Left lung (tissue), 10 donors: ENCODE results near the gene ANKDD1B. TPM values are rescaled to one million over a fixed set of nuclear protein-coding genes. Genes with fewer than 3 reads are reported as not detected.

ENCODE experiments used
- ATAC-seq: fragments of 200-7000 bp; cut with Tn5 transposase; one replicate; pipeline ENCODE4 v1.9.1; 2020; ENCODE audit warnings: moderate library complexity
- DNase-seq, 4 donors: peaks; one replicate each; pipeline ENCODE4 v3.0.0-alpha.2; 2013 to 2020
- H3K27ac ChIP-seq, 2 donors: fragments of 200-600 bp; sonication (generic) in 1 of 2; one replicate each; pipeline versions ENCODE4 v1.5.0 to v1.8.0; 2020 to 2021
- H3K27me3 ChIP-seq, 2 donors: fragments of 200-600 bp; sonication (generic) in 1 of 2; one replicate each; pipeline versions ENCODE4 v1.5.0 to v1.8.0; 2020 to 2021
- H3K36me3 ChIP-seq, 2 donors: fragments of 200-600 bp; sonication (generic) in 1 of 2; one replicate each; pipeline versions ENCODE4 v1.5.0 to v1.8.0; 2020 to 2021
- H3K4me1 ChIP-seq, 2 donors: fragments of 200-600 bp; one replicate each; pipeline ENCODE4 v1.8.0; 2021
- H3K4me3 ChIP-seq, 2 donors: fragments of 200-600 bp; sonication (generic) in 1 of 2; one replicate each; pipeline versions ENCODE4 v1.5.0 to v1.8.0; 2020 to 2021; ENCODE audit warnings: mild to moderate bottlenecking in 1 of 2
- H3K9me3 ChIP-seq, 2 donors: fragments of 200-600 bp; sonication (generic) in 1 of 2; one replicate each; pipeline versions ENCODE4 v1.5.0 to v1.8.0; 2020 to 2021
- intact Hi-C, 2 donors: fragments of 100-400 bp; cut with DNase I; formaldehyde crosslinking; loops; one replicate each; pipeline versions ENCODE4 v1.11.2 to v1.14.2; 2022
- polyA plus RNA-seq, 6 donors: library from polyadenylated mRNA; unstranded; fragments of 120-200 nt; gene quantifications; one replicate each; pipeline ENCODE4 v1.2.1, GENCODE V29; 2013; ENCODE audit not compliant: insufficient read length in 6 of 6
- total RNA-seq, 2 donors: library from RNA; stranded (reverse); fragmentation: NEBNext Ultra II Directional; extraction: Animal tissue kit (Norgen Biotek cat#: 25700); gene quantifications; one replicate each; pipeline ENCODE4 v1.2.1, GENCODE V29; 2021
- TF ChIP-seq, protein P1 (sequence below), 2 donors: fragments of 200-600 bp; sonication (generic) in 1 of 2; IDR thresholded peaks; one replicate each; pipeline versions ENCODE4 v1.5.0 to v1.8.0; 2021; ENCODE audit warnings: antibody characterized with exemption in 2 of 2
- donor health status: DM: no; HTN: yes; CAD: no.
- donor health status: DM: no; HTN: no; CAD: no.

The ANKDD1B gene
- total and polyA plus RNA-seq, 8 donors = 3.0 to 4.9 (median 4.3) TPM

DNA sequence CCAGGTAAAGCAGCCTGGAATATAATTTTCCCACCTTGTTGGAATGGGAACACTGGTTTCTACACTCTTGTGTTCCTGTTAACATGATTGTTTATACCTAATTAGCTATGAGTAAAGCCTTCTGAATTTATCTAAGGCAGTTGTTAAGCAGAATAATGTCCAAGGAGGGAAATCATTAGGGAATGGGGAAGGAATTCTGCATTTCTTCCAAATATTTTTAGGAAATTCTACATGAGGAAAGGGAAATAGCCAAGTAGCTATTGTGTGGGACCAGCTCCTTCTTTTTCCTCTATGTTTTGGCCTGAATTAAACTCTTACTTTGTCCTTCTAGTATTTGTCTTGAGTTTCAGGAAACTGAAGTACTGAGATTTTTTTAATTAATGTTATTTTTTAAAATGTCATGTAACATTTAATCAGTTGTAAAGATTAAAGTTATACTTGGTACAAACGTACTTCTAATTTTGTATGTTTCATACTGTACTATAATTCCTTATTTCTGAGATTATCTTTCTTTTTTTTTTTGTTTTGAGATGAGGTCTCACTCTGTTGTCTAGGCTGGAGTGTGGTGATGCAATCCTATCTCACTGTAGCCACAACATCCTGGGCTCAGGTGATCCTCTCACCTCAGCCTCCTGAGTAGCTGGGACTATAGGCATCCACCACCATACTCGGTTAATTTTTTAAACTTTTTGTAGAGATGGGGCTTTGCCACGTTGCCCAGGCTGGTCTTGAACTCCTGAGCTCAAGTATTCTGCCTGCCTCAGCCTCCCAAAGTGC lies 28.5 kb downstream of the ANKDD1B start:
- no peak for ATAC-seq

DNA sequence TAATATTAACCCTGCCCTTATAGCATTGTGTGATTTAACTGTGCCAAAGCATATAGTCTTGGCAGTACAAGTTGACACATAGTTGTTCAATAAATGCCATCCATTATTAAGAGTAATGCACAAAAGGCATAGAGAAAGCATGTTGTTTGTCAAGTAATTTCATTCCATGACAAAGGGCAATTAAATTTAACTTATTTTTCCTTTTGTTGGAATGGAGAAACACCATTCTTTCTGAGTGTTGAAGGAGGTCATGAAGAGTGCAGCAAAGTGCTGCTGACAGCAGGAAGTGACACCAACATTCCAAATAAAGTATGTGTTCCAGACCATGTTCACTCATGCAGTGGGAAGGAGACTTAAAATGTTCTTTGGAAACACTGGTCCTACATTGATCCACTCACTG lies 29.1 kb downstream of the ANKDD1B start:
- DNase-seq (peak in 1 of 4 donors; percentile 20), ATAC-seq (peak; percentile 54)
- H3K4me3 ChIP-seq = no peak overlapping the region
- no peaks in the 10 kb centered on the region for H3K4me1 ChIP-seq
- intact Hi-C loops = no loop called here
- TF ChIP-seq, protein P1, sequence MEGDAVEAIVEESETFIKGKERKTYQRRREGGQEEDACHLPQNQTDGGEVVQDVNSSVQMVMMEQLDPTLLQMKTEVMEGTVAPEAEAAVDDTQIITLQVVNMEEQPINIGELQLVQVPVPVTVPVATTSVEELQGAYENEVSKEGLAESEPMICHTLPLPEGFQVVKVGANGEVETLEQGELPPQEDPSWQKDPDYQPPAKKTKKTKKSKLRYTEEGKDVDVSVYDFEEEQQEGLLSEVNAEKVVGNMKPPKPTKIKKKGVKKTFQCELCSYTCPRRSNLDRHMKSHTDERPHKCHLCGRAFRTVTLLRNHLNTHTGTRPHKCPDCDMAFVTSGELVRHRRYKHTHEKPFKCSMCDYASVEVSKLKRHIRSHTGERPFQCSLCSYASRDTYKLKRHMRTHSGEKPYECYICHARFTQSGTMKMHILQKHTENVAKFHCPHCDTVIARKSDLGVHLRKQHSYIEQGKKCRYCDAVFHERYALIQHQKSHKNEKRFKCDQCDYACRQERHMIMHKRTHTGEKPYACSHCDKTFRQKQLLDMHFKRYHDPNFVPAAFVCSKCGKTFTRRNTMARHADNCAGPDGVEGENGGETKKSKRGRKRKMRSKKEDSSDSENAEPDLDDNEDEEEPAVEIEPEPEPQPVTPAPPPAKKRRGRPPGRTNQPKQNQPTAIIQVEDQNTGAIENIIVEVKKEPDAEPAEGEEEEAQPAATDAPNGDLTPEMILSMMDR (IDR thresholded peaks at IDR 0.05) = no peak
- no peaks in the 10 kb centered on the region for H3K36me3 ChIP-seq
- no peaks in the 10 kb centered on the region for H3K27me3 ChIP-seq
- no peak overlapping the region for H3K27ac ChIP-seq
- H3K9me3 ChIP-seq = peaks cover 0 to 2% of the 10 kb centered on the region in 2 donors

More for the DNA sequence above, 28.5 kb downstream of the ANKDD1B start:
- Histone ChIP-seq H3K27me3 (no peaks in the 10 kb centered on the region), H3K4me3 (no peak overlapping the region), H3K9me3 (peaks cover 0 to 2% of the 10 kb centered on the region in 2 donors), H3K36me3 (no peaks in the 10 kb centered on the region), H3K27ac (no peak overlapping the region), H3K4me1 (no peaks in the 10 kb centered on the region)
- no peak for DNase-seq
- intact Hi-C loops = no loop called here
- TF ChIP-seq, protein P1 (IDR thresholded peaks at IDR 0.05) = no peak

DNA sequence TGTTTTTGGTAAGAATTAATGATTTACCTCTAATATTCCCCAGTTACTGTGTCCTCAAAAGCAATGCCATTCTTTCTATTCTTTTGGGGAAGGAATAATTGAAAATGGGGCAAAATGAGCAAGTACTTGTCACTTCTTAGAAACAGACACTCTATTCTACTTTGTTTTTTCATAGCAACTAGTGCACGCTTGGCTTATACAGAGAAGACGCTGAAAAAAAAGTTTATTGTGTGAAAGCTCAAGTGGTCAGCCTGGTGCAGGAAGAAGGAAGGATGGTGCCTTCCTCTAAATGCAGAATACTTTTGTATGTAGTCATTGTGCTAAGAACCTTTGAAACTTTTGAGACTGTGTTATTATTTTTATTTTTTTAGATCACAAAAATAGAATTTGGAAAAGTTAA lies 29.6 kb downstream of the ANKDD1B start:
- Histone ChIP-seq H3K36me3 (no peaks in the 10 kb centered on the region), H3K4me3 (no peak overlapping the region), H3K27me3 (no peaks in the 10 kb centered on the region), H3K9me3 (peaks cover 0 to 2% of the 10 kb centered on the region in 2 donors), H3K4me1 (no peaks in the 10 kb centered on the region), H3K27ac (no peak overlapping the region)
- TF ChIP-seq, protein P1 (IDR thresholded peaks at IDR 0.05) = no peak
- ATAC-seq (no peak), DNase-seq (no peak)
- intact Hi-C loops = no loop called here

DNA sequence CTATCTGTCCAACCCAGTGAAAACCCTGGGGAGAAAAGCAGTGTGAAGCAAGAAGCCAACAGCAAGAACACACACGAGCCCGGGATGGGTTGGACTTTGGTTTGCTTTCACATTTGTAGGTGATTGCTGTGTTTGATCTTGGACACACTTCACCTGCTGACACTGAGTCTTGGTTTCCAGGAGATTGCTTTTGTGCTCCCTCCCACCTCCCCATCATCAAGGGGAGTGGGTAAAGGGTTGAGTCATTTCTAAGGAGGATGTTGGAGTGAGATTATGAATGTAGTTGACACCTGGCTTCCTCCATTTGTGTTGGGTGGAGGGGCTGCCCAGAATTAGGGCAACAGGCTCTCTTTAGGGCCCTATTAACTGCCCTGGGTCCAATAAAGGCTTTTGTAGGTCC lies 37.5 kb downstream of the ANKDD1B start:
- Histone ChIP-seq H3K9me3 (no peaks in the 10 kb centered on the region), H3K36me3 (no peaks in the 10 kb centered on the region), H3K27me3 (no peaks in the 10 kb centered on the region), H3K27ac (no peak overlapping the region), H3K4me1 (no peaks in the 10 kb centered on the region), H3K4me3 (no peak overlapping the region)
- intact Hi-C loops = no loop called here
- ATAC-seq (no peak), DNase-seq (no peak)
- TF ChIP-seq, protein P1 (IDR thresholded peaks at IDR 0.05) = no peak

DNA sequence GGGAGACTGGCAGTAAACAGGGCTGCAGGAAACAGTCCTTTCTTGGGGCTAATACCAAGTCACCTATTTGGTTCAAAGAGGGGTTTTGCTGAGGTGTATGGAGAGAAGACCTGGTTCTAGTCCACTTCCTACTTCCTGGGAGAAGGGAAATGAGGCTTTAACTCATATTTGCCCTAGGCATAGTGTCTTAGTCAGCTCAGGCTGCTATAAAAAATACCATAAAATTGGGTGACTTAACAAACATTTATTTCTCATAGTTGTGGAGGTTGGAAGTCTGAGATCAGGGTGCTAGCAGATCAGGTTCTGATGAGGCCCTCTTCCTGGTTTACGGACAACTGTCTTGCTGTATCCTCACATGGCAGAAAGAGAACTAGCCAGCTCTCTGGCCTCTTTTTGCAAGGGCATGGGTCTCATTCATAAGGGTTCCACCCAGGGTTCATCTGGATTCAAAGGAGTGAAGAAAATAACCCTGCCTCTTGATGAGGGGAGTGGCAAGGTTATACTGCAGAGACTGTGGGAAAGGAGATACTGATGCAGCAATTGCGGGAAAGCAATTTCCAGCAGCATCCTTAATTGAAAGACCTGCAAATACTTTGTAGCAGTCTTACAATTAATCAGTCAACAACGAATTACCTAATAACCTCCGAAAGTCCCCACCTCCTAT lies 40.5 kb downstream of the ANKDD1B start:
- H3K27me3 ChIP-seq = no peaks in the 10 kb centered on the region
- H3K4me3 ChIP-seq = no peak overlapping the region
- ATAC-seq (no peak), DNase-seq (no peak)
- no peak overlapping the region for H3K27ac ChIP-seq
- H3K4me1 ChIP-seq = no peaks in the 10 kb centered on the region
- intact Hi-C loops = no loop called here
- no peaks in the 10 kb centered on the region for H3K9me3 ChIP-seq
- H3K36me3 ChIP-seq = no peaks in the 10 kb centered on the region
- TF ChIP-seq, protein P1 (IDR thresholded peaks at IDR 0.05) = no peak
